T-helper 1 cell treated with Interleukin-12 subunit alpha and Interleukin-12 subunit beta and Interleukin-4 antibody, amounts not matched to agents 30 ng/mL and 1 ng/mL, for 36 hours (primary cell): Measurements from ENCODE around the gene PTPRM. TPM values are rescaled to one million over a fixed set of nuclear protein-coding genes. Genes with fewer than 3 reads are reported as not detected.

Source experiments
- intact Hi-C: fragments of 100-400 bp; cut with micrococcal nuclease; formaldehyde crosslinking; loops from one replicate; pipeline ENCODE4 v1.15.1; 2024
- total RNA-seq: library from RNA; stranded (reverse); gene quantifications from 2 replicates; pipeline ENCODE4 v1.2.3, GENCODE V29; 2022

PTPRM gene
- total RNA-seq, 1 donor from 2014 or later = 8.2 TPM

DNA sequence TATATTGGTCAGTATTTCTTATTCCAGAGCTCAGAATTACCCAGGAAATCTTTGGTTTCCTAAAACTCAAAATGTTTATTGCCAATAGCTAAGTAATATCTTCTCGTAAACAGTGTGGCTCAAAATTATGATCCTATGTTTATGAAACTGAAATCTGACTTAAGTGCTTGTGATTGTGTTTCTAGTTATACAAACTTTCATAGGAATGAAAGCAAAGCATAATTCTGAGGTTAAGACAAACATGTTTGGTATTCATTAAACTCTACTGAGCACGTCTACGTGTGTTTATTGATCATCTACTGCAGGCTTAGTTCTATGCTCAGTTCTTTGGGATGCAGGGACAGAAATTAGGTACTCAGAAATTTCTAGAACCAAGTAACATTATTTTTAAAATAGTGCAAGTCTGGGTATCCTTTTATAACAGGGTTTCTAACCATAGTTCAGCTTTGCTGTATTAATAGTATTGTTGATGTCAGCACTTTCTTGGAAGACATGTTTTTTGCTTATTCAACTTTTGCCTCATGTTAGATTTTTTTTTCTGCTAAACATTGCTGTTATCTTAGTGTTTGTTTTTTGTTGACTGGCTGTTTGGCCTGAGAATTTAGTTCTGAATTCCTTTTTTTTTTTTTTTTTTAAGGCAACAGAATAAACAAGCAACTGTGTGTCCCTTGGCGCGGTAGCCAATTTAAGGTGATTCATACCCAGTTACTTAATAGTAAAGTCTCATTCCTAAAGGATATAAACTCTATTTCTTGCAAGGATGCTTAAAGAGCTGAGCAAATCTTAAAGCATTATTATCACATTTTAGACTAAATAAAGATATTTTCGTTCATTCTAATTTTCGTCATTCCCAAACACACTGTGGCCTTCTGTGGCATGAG, 31.3 kb downstream of the PTPRM start:
- intact Hi-C loops = no loop called here

DNA sequence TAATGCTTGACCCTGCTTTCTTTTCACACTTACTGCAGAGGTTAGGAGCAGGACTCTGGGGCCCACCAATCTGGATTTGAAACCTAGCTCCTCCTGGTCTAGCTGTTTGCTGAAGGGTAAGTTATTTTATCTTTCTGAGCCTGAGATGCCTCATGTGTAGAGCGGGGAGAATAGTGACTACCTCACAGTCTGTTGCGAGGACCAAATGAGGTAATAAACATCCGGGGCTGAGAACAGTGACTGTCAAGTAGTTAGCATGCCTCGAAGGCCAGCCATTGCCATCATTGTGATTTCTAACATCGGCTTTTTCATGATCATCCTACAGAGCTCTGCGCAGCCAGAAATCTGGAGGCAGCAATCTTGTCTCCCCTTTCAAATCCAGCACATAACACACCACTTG, 32.9 kb downstream of the PTPRM start:
- intact Hi-C loops = no loop called here

DNA sequence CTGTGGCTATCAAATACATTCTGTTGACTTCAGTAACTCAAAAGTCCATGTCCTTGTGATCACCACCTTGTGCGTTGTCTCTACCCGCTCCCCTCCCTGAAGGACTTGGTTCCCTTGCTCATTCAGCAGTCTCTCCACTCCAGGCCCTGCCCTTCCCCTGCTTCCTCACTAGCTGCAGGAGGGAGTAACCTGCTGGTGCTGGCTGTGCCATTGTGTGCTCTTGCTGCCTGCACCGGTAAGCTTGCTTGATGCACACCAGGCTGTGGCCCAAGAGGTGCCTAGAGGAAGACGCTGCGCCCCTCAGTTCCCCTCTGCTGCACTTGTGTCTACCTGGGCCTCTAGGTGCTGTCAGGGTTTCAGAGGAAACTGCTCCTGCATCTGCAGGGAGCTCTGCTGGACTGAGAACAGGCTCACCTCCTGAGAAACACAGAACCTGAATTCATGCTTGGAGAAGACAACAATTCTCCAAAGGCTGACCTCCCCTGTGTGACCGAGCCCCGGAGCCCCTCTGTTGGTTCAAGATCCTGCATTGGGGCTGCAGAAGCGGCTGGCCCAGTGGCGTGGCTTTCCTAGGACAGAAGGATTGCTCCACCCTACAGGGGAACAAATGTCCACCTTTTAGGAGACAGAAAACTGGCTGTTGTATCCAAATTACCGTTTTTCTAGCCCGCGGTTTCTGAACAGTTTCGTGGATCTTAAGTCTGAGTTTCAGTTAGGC, 33.6 kb downstream of the PTPRM start:
- intact Hi-C loops = no loop called here

DNA sequence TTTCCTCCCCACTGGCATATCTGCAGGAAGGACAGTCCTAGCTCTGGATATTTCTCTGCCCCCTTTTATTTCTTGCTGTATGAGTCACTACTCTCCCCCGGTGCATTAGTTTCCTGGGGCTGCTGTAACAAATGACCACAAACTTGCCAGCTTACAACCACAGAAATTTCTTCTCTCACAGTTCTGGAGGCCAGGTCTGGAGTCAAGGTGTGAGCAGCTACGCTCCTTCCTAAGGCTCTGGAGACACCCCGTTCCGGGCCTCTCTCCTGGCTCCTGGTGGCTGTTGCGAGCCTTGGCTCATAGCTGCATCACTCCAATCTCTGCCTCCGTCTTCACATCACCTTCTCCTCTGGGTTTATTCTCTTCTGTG, 34.1 kb downstream of the PTPRM start:
- intact Hi-C loops = no loop called here

DNA sequence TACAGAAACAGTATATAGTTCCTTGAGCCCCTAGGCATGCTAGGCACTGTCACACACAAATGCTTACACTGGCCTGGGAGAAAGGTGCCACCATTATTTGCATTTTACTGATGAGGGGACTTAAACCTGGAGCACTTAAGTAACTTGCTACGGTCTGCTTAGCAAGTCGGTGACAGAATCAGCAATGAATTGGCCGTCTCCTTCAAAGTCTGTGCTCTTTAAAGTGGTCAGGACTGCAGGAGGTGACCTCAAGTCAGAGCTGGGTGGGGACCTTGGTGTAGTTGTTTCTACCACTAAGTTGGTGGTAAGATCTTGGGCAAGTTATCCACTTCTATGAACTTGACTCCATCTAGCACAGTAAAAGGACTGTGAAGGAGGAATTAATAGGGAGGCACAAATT, 34.8 kb downstream of the PTPRM start:
- intact Hi-C loops = no loop called here

DNA sequence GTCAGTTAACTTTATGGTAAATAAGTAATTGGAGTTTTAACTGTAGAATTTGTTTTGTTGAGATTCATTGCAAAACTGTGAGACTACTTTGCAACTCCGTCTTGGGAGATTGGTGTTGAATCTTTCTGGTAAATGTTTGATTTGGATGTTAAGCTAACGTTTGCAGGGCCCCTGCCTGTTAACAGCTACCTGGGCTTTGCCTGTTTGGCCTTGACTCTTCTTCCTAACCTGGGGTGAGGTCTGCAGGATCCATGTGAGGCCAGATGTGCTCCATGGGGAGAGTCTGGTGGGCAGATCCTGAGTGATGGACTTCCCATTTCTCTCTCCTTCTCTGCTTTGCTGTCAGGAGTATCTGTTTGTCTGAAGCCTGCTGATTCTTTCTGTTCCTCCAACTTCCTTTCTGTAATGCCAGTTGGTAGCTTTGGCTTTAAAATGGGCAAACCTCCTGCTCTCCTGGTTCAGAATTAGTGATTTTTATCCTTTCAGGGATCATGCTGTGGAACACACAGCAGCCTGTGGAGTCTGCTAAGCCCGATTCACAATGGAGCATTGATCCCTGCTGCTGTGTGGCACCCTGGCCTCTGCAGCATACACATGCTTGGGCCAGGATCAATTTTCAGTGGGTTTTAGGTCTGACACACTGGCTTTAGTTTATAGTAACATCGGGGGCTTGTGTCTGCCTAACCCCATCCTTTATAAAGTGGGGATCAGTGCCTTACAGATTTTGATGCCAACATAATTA, 36.3 kb downstream of the PTPRM start:
- intact Hi-C loops = no loop called here

DNA sequence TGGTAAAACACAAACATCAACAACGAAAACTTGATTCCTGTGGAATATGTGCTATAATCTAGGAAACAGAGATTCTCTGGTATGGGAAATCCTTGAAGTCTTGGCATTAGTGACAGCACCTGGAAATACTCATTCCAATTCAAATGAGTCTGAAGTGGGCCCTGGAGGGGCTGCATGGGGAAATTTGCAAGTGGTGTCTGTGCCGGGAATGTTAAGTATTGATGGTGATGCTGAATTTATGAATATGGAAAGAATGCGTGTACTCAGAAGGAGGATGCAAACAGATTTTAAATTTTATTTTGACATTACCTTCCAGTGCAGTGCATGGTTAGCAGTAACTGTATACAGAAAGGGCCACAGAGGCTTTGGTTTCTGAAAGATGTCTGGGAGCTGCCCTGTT, 37.2 kb downstream of the PTPRM start:
- intact Hi-C loops = no loop called here

DNA sequence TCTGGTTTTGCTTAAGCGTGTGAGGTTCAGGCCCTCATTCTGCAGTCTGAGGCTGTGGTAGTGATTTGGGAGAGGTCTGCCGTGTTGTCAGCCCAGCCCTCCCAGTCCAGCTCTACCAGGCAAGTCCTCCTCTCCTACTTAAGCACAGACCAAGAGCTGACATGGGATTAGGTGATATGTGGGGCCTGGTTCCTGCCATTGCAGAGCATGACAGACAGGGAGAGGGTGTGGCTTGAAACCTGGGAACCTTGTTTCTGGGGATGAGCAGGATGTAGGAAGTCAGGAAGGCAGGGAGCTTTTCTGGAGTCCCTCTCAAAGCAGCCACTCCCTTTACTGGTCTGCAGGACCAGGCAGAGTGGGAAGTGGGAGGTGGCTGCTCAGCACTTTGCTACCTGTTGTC, 38.6 kb downstream of the PTPRM start:
- intact Hi-C loops = no loop called here

DNA sequence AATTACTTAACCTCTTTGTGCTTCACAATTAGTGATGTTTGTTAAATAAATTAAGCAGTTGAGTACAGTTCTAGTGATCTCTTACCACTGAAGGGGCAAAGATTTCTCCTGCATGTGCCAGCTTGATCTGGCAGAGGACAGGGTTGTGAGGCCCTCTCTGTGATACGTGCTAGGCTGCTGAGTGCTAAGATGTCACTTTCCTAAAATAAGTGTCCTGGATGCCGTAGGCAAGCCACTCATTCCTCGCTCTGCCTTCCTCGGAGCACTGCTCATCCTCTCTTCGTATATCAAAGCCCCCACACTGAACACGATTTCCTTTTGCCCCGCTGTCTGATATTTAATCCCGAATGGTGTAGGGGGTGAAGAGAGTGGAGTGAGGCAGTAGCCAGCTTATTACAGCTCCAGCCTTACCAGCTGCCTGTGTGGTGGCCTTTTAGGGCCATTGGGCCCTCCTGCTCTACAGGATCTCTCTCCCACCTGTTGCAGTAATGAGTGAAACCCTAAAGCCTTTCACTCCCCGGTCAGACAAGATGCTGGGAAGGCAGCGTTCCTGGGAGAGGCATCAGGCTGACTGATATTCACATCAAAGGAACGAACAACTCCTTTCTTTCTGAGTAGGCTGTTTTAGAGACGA, 40.5 kb downstream of the PTPRM start:
- intact Hi-C loops = no loop called here

DNA sequence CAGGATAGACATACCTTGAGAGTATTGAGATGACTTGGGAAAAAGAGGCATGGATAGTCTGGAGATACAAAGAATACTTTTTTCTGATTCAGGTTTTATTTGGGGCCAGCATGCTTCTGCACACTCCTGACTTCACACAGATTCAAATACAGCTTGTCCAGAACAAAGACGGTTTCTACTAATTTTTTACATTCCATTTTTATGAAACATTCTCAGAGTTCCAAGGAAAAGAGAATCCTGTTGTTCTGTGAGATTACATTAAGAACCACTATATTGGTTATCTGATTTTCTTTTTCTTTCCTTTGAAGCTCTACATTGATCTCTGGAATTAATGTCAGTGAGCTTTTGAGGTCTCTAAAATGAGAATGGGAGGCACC, 41.0 kb downstream of the PTPRM start:
- intact Hi-C loops = no loop called here

DNA sequence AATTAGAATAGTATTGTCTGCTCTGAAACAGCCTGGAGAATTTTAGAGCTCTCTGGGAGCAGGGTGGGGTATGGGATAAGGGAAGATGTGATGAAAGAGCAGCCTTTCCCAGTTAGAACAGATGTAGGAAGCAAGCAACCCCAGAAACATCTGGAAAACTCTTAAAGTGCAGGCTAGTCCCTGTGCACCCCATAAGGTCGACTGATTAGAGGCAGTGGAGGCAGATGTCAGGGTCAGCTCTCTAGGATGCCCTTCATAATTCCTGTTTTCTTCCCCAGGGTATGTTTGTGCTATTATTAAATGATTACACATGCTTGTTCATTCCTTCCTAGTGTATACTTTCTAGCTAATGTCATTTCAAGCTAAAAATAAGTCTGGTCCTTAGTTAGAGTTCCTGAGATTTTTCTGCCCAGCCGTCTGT, 41.7 kb downstream of the PTPRM start:
- intact Hi-C loops = no loop called here

DNA sequence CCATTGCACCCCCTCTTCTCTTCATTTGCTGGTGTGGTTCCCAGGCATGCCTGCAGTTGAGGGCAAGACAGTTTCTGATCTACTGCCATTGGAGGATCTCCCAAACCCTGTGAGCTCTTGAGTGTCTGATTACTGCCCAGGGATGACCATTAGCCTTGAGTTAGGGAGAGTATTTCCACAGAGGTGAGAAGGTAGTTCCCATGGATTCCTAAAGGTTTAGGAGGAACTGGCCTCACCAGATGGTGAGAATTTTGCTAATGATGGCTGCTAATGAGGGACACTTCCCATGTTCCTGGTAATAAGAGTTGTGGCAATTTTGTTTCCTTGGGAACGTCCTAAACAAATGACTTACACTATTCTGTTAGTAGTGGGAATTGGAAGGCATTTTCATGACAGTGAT, 42.5 kb downstream of the PTPRM start:
- intact Hi-C loops = no loop called here

DNA sequence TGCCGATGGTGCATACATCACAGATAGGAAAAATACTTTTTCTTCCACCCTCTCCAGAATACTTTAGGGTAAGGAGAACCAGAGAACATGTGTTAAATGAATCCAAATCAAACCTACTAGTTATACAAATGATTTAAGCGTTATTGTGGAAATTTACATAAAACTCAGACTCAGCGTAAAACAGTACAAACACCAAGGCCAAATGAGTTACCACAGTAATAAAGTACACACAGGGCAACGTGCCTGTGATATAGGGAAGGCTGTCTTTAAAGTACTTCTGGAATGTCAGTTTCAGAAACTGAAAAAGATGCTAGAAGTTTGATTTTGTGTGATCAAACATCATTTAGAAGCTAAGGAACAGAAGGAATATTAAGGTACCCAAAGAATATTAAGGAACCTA, 46.9 kb downstream of the PTPRM start:
- intact Hi-C loops = no loop called here

DNA sequence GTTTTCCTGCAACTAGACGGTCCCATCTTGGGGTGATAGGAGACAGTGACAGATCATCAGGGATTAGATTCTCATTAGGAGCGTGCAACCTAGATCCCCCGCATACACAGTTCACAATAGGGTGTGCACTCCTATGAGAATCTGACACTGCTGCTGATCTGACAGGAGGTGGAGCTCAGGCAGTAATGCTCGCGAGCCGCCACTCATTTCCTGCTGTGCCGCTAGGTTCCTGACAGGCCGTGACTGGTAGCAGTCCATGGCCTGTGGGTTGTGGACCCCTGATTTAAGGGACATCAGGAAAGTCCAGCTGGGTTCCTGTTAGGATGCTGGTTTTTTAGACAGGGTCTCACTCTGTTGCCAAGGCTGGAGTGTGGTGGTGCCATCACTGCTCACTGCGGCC, 48.7 kb downstream of the PTPRM start:
- intact Hi-C loops = no loop called here

DNA sequence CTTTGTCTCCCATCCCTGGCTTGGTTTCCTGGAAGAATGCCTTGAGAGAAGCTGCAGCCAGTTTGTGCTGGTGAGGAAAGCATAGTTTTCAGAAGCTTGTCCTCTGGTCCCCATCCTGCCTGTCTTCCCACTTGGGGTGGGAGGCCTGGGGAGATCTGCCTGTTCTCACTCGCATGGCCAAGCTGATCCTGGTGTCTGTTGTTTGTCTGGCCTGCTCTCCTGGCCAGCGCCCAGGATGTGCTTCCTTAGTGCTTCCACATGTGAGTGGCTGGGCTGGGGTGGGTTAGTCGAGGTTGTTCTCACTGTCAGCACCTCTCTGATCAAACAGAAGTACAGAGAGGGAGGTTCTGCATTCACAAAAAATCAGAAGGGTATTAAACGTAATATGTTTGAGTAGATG, 49.5 kb downstream of the PTPRM start:
- intact Hi-C loops = no loop called here

DNA sequence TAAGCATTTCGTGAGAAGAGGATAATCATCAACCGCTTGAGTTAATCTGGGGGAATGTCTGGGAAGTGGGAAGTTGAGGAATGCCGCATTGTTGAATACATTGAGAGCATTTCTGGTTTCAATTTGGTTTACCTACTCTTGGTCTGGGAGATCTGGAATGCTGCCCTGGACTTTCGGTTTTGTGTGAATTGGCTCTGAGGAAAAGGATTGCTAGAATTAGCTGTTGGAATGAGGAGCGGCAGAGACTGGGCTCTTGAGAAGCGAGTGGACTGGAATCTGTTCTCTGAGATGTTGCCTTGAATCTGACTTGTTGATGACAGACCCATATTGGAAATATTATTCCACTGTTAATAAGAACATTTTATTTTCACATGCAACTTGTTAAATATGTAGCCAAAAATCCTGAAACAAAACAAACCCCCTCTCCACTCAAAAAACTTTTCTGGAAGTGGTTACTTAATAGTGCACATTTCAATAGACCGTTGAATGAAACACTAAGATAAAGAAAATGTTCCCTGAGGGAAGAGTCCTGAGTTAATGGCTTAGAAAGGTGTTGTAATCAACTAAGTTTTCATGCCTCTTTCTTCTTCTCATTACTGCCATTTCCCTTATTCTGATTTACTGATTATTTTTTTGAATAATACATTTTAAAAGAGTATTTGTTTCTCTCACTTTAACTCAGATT, 50.8 kb downstream of the PTPRM start:
- intact Hi-C loops = no loop called here

DNA sequence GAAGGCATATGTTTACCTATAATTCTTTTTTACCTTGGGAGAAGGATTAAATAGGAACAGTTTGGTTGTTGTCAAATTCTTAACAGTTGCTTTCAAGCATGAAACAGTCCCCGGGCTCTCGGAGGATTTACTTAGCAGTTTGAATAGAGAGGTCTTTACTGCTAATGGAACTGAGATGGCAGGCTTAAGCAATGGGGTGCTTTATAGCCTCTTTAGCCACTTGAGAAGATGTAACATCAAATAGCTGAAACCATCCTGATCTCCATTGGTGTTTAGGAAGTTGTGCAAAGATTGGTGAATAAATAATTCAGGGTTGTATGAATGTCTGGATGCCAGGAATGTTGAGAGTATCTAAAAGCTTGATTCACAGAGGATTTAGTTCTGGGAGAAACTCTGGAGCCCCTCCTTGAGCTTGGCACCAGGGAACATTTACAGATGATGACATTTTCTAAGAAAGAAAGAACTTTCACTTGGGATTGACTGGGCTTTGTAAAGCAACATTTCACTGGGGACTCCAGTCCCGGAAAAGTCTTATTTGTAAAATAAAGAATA, 51.9 kb downstream of the PTPRM start:
- intact Hi-C loops = no loop called here

DNA sequence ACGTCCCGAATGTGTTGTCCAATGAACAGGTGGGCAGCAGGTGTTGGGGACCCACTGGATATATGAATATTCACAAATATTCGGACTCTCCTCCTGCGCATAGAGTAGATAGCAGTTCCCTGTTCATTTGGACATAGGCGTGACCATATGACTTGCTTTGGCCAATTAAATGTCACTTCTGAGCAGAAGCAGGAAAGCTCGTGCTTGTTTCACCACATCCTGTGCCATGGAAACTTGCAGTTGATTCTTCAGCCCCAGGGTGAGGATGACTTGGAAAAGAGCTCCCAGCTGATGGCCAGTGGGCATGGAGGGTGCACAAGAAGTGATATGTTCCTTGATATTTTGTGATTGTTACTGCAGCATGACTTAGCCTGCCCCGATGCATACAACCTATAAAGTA, 52.6 kb downstream of the PTPRM start:
- intact Hi-C loops = no loop called here

DNA sequence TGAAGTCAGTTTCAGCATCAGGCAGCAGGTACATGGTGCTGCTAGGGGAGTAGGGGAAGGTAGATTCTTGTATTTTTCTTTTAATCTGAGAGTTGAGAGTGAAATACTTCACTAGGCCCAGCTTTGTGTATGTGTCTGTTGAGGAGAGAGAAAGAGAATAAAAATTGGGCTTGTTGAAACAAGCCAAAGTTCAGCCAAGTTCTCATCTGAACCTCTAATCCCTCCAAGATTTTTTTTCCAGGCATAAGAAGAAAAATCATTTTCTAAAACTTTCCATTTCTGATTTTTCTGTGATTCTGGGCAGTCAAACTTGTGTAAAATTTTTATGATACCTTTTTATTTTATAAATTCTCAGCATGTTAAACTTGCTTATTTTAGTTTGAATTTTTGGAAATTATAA, 55.6 kb downstream of the PTPRM start:
- intact Hi-C loops = no loop called here

DNA sequence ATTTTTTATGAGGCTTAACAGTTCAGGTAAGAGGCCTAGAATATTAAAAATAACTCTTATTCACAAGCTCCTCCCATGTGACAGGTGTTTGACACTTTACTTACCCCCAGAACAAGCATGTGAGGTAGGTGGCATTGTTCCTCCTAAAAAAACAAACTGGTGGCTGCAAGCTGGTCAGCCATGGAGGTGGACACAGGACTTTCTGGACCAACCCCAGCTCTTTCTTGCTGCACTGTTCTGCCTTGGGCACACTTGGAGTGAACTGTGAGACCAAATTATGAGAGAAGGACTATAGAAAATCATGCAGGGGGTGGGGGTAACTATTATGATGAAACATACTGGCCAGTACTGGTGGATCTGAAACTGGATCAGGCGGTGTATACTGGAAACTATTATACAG, 56.6 kb downstream of the PTPRM start:
- intact Hi-C loops = no loop called here

DNA sequence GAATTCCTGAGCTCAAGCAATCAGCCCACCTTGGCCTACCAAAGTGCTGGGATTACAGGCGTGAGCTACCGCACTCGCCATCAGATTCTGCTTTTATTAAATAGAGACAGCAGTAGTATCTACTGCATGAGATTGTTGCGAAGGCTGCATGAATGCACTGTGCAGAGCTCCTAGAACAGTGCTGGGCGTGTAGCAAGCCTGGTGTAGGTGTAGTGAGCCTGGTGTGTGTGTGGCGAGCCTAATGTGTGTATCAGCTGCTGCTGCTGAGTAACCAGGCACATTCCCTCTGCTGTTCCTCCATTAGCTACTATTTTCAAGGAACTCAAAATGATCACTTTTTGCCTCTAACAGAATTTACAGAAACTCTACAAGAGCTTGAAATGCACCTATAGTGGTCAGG, 57.6 kb downstream of the PTPRM start:
- intact Hi-C loops = no loop called here
